ENCODE results near the gene MEIS2.

MEIS2 gene

GRCh38 chr15:36903922-36904556 is 196.3 kb downstream of the MEIS2 start:
- TF ChIP-seq TAF1 (IDR thresholded peaks at IDR 0.05; ENCODE audit: borderline replicate concordance, insufficient read depth, low read length) (no peak), SIN3A (IDR thresholded peaks at IDR 0.05; ENCODE audit: borderline replicate concordance, insufficient read depth, low read length) (no peak), REST (IDR thresholded peaks at IDR 0.05; ENCODE audit: insufficient read depth in 1 of 2, low read depth in 2 of 2, low read length in 2 of 2) (no peak), FOXP2 (optimal IDR thresholded peaks at IDR 0.05; ENCODE audit: borderline replicate concordance, extremely low read depth, extremely low read length, insufficient read depth) (no peak), POLR2AphosphoS5 (IDR thresholded peaks at IDR 0.05; ENCODE audit: low read depth, low read length) (no peak)

- TF ChIP-seq POLR2AphosphoS5 (IDR thresholded peaks at IDR 0.05; ENCODE audit: low read depth, low read length): no peak
- TF ChIP-seq FOXP2 (optimal IDR thresholded peaks at IDR 0.05; ENCODE audit: borderline replicate concordance, extremely low read depth, extremely low read length, insufficient read depth): no peak
- no peak for TF ChIP-seq SIN3A (IDR thresholded peaks at IDR 0.05; ENCODE audit: borderline replicate concordance, insufficient read depth, low read length)
- TF ChIP-seq TAF1 (IDR thresholded peaks at IDR 0.05; ENCODE audit: borderline replicate concordance, insufficient read depth, low read length): no peak
- no peak for TF ChIP-seq REST (IDR thresholded peaks at IDR 0.05; ENCODE audit: insufficient read depth in 1 of 2, low read depth in 2 of 2, low read length in 2 of 2)
Measured at GRCh38 chr15:36903195-36903594, 197.2 kb downstream of the MEIS2 start.

DNA sequence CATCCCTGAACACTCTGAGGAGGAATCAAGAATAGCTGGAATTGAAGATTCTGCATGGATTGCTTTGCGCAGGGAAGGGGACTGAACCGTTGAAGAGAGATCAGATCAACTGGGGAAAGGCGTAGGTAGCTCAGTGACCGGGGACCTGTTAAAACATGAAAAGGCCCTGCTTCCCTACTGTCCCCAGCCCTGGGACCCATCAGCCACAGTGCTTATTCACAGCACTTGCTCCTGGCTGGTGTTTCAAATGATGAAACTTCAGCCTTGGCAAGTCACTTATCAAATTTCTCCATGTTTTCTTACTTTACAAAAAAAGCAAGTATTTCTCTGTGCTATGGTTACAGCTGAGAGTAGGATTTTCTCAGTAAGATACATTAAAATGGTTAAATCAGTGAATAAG is 199.3 kb downstream of the MEIS2 start:
- no peak for TF ChIP-seq SIN3A (IDR thresholded peaks at IDR 0.05; ENCODE audit: borderline replicate concordance, insufficient read depth, low read length)
- no peak for TF ChIP-seq REST (IDR thresholded peaks at IDR 0.05; ENCODE audit: insufficient read depth in 1 of 2, low read depth in 2 of 2, low read length in 2 of 2)
- no peak for TF ChIP-seq POLR2AphosphoS5 (IDR thresholded peaks at IDR 0.05; ENCODE audit: low read depth, low read length)
- no peak for TF ChIP-seq FOXP2 (optimal IDR thresholded peaks at IDR 0.05; ENCODE audit: borderline replicate concordance, extremely low read depth, extremely low read length, insufficient read depth)
- TF ChIP-seq TAF1 (IDR thresholded peaks at IDR 0.05; ENCODE audit: borderline replicate concordance, insufficient read depth, low read length): no peak

GRCh38 chr15:36899696-36900095 is 200.7 kb downstream of the MEIS2 start:
- TF ChIP-seq POLR2AphosphoS5 (IDR thresholded peaks at IDR 0.05; ENCODE audit: low read depth, low read length) (no peak), REST (IDR thresholded peaks at IDR 0.05; ENCODE audit: insufficient read depth in 1 of 2, low read depth in 2 of 2, low read length in 2 of 2) (no peak), FOXP2 (optimal IDR thresholded peaks at IDR 0.05; ENCODE audit: borderline replicate concordance, extremely low read depth, extremely low read length, insufficient read depth) (no peak), SIN3A (IDR thresholded peaks at IDR 0.05; ENCODE audit: borderline replicate concordance, insufficient read depth, low read length) (no peak), TAF1 (IDR thresholded peaks at IDR 0.05; ENCODE audit: borderline replicate concordance, insufficient read depth, low read length) (no peak)
